GM12874 (cell line): ENCODE measurements around the gene GFM2.

Source experiments
- TF ChIP-seq, protein P1 (sequence below): IDR thresholded peaks from 2 replicates; pipeline ENCODE4 v1.5.1; 2011; ENCODE audit warnings: low read depth, mild to moderate bottlenecking, control low read depth, low read length, moderate library complexity; ENCODE audit not compliant: insufficient read depth

Gene GFM2

DNA sequence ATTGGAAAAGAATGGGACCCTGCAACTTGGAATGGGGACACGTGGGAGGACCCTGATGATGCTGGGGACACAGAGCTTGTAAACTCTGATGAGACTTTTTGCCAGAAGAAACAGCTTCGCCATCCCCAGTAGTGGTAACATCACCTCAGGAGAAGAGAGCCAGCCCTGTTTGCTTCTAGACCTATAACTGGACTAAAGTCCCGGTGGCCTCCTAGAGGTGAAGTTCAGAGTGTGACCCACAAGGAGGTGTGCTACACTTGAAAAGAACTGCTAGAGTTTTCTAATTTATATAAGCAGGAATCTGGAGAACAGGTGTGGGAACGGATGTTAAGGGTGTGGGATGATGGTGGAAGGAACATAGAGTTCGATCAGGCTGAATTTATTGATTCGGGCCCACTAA lies 19.9 kb upstream of the GFM2 start:
- TF ChIP-seq, protein P1, sequence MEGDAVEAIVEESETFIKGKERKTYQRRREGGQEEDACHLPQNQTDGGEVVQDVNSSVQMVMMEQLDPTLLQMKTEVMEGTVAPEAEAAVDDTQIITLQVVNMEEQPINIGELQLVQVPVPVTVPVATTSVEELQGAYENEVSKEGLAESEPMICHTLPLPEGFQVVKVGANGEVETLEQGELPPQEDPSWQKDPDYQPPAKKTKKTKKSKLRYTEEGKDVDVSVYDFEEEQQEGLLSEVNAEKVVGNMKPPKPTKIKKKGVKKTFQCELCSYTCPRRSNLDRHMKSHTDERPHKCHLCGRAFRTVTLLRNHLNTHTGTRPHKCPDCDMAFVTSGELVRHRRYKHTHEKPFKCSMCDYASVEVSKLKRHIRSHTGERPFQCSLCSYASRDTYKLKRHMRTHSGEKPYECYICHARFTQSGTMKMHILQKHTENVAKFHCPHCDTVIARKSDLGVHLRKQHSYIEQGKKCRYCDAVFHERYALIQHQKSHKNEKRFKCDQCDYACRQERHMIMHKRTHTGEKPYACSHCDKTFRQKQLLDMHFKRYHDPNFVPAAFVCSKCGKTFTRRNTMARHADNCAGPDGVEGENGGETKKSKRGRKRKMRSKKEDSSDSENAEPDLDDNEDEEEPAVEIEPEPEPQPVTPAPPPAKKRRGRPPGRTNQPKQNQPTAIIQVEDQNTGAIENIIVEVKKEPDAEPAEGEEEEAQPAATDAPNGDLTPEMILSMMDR: no peak

DNA sequence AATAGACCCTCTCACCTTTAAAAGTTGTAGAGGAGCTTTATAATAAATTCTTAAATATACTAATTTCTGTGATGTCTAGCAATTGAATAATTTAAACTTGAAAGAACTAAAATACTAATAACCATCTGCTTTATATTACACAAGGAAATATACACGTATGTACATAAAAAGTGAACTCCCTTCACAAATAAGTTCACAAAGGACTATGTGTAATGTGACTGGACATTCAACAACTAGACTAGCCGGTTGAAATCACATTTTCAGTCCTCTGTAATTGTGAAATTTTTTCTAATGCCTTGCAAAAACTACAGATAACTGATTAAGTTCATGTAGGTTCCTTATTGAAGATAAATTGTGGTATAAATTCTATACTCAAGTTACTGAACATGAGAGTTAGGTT lies 11.7 kb upstream of the GFM2 start:
- TF ChIP-seq, protein P1: no peak

DNA sequence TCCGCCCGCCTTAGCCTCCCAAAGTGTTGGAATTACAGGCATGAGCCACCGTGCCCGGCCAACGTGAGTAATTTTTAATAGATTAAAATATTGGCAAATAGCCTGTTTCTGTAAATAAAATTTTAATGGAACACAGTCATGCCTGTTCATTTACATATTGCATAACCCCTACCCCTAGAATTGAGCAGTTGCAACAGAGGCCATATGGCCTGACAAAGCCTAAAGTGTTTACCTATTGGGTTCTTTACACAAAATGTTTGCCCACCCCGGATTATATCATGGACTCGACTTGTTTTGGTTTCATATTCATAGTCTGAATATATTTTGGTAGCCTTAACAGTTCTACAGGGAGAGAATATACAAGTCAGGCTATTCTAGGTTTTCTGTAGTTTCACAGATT lies 5.4 kb upstream of the GFM2 start:
- TF ChIP-seq, protein P1: no peak

DNA sequence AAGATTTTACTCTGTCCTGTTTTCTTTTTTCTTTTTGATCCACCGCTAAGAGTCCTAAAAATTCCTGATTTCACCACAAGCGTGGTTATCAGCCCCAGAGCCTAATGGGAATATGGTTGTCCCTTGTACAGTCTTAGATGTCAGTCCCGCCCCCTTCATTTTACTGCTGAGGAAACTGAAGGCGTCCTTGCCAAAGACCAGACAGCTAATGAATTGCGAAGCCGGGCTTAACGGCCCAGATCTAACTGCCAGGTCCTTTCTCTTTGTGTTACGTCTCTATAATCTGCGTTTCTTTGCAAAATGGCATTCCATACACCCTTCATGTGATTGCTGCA lies 629 bp upstream of the GFM2 start:
- TF ChIP-seq, protein P1: no peak

DNA sequence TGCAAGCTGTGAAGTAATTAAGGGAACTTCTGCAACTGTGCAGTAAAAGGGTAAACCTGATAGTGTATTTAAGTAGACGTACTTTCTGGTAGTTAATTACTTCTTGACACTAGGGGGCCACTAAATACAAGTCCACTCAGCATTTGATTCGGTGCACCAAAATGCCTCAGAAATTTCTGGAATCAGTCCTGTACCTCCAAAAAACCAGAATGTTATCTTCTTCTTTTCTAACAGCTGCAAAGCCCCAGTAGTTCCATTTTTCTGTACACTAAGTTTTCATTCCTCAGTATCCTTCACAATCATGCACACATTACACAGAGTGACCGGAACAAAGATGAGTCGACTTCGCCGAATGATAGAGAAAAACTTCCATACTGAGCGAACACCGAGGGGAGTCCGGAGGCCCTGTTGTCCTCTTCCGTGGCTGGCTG lies 484 bp downstream of the GFM2 start:
- TF ChIP-seq, protein P1: 0 out of 2 replicates have a peak, but pooled peaks have one; percentile 30

DNA sequence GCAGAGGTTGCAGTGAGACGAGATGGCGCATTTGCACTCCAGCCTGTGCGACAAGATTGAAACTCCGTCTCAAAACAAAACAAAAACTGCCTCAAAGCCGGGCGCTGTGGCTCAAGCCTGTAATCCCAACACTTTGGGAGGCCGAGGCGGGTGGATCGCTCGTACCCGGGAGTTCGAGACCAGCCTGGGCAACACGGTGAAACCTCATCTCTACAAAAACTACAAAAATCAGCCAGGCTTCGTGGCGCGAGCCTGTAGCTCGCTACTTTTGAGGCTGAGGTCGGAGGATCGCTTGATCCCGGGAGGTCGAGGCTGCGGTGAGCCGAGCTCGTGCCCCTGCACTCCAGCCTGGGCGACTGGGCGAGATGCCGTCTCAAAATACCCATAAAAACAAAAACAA lies 988 bp downstream of the GFM2 start:
- TF ChIP-seq, protein P1: no peak

DNA sequence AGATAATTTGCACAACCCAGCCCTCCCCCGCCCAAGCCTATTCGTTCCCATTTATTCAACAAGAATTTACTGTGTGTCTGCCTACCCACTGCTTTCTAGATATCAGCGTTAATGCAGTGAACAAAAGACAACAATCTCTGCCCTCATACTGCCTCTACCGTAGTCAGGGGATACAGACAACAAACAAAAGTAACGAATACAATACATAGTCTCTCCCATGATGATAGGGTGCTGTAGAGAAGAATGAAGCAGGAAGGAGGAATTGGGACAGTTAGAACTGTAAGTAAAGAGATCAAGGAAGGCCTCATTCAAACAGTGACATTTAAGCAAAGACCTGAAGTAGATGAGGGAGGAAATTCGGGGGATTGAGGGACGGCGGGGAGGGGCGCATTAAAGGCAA lies 1.7 kb downstream of the GFM2 start:
- TF ChIP-seq, protein P1: no peak

DNA sequence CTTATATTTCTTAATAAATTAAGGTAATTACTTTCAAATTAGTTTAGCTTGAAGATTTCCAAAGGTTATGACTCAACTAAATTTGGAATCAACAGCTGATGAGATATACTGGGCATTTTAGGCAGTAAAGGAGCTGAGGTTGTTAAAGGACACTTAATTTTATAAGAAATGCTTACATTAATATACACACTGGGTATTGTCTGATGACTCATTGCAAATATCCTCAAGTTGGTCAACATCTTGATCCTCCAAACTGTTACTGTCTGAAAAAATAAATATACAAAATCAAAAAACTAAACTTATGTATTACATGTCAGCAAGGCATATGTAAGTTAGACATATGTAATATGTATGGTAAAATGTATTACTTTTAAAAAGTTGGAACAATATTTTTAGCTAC lies 3.4 kb downstream of the GFM2 start:
- TF ChIP-seq, protein P1: no peak
